GM23338 (cell line): ENCODE results near the gene TSKS. TPM values are rescaled to one million over a fixed set of nuclear protein-coding genes. Genes with fewer than 3 reads are reported as not detected.

ENCODE experiments used
- ATAC-seq: fragments of 200-7000 bp; cut with Tn5 transposase; 3 replicates; pipeline ENCODE4 v1.9.1; 2020
- DNase-seq: peaks from one replicate; pipeline ENCODE4 v3.0.0-alpha.2; 2015; ENCODE audit warnings: low spot score
- H2AFZ ChIP-seq: fragments of 200-600 bp; sonication (generic); 2 replicates; pipeline ENCODE4 v1.8.0; 2016; ENCODE audit warnings: antibody characterized with exemption, mild to moderate bottlenecking, moderate library complexity
- H3F3A ChIP-seq: fragments of 200-600 bp; sonication (generic); replicated peaks from 2 replicates; pipeline ENCODE4 v1.8.0; 2017; ENCODE audit warnings: antibody characterized with exemption, mixed run types, low read depth
- H3K27ac ChIP-seq: fragments of 200-600 bp; sonication (generic); 2 replicates; pipeline ENCODE4 v1.6.1; 2016; ENCODE audit warnings: low read depth
- H3K27me3 ChIP-seq: fragments of 200-600 bp; sonication (generic); 2 replicates; pipeline ENCODE4 v1.8.0; 2016; ENCODE audit warnings: mild to moderate bottlenecking, mixed run types, moderate library complexity; ENCODE audit not compliant: insufficient read depth
- H3K36me3 ChIP-seq: fragments of 200-600 bp; sonication (generic); 2 replicates; pipeline ENCODE4 v1.8.0; 2016; ENCODE audit warnings: mild to moderate bottlenecking; ENCODE audit not compliant: insufficient read depth
- H3K4me1 ChIP-seq: fragments of 200-600 bp; sonication (generic); 2 replicates; pipeline ENCODE4 v1.8.0; 2016; ENCODE audit warnings: mild to moderate bottlenecking, moderate library complexity; ENCODE audit not compliant: insufficient read depth
- H3K4me2 ChIP-seq: fragments of 200-600 bp; sonication (generic); 2 replicates; pipeline ENCODE4 v1.7.1; 2017; ENCODE audit warnings: mixed run types
- H3K4me3 ChIP-seq: fragments of 200-600 bp; sonication (generic); 2 replicates; pipeline ENCODE4 v1.6.1; 2016; ENCODE audit warnings: mixed run types
- H3K79me2 ChIP-seq: fragments of 200-600 bp; sonication (generic); replicated peaks from 2 replicates; pipeline ENCODE4 v1.8.0; 2017; ENCODE audit warnings: mild to moderate bottlenecking; ENCODE audit not compliant: insufficient read depth
- H3K9me2 ChIP-seq: fragments of 200-600 bp; sonication (generic); 2 replicates; pipeline ENCODE4 v1.8.0; 2017; ENCODE audit not compliant: insufficient read depth
- H4K20me1 ChIP-seq: fragments of 200-600 bp; sonication (generic); replicated peaks from 2 replicates; pipeline ENCODE4 v1.8.0; 2017; ENCODE audit warnings: mild to moderate bottlenecking; ENCODE audit not compliant: insufficient read depth
- H3K27ac Mint-ChIP-seq: 2 replicates; pipeline ENCODE4 v1.8.0; 2020; ENCODE audit warnings: inconsistent platforms, mild to moderate bottlenecking, moderate library complexity, mixed read lengths
- H3K27me3 Mint-ChIP-seq: 3 replicates; pipeline ENCODE4 v1.8.0; 2022; ENCODE audit warnings: low read depth, mild to moderate bottlenecking, moderate library complexity, mixed read lengths, inconsistent platforms; ENCODE audit not compliant: insufficient read depth, poor library complexity
- H3K36me3 Mint-ChIP-seq: 3 replicates; pipeline ENCODE4 v1.8.0; 2021; ENCODE audit warnings: low read depth, mild to moderate bottlenecking, inconsistent platforms, moderate library complexity, mixed read lengths
- H3K4me1 Mint-ChIP-seq: 3 replicates; pipeline ENCODE4 v1.8.0; 2020; ENCODE audit warnings: mild to moderate bottlenecking, inconsistent platforms, mixed read lengths
- H3K4me3 Mint-ChIP-seq: 3 replicates; pipeline ENCODE4 v1.8.0; 2021; ENCODE audit warnings: moderate library complexity, mild to moderate bottlenecking, inconsistent platforms, mixed read lengths
- H3K9me3 Mint-ChIP-seq: 3 replicates; pipeline ENCODE4 v1.8.0; 2020; ENCODE audit warnings: moderate library complexity, mild to moderate bottlenecking, inconsistent platforms, mixed read lengths
- CREB1 ChIP-seq: fragments of 250-450 bp; sonication (Bioruptor Pico); IDR thresholded peaks from 2 replicates; pipeline ENCODE4 v1.5.0; 2020; ENCODE audit warnings: low read depth, mild to moderate bottlenecking, moderate library complexity
- EZH2 ChIP-seq: fragments of 200-600 bp; sonication (generic); IDR thresholded peaks from one replicate; pipeline ENCODE4 v1.8.0; 2017; ENCODE audit warnings: antibody characterized with exemption, mild to moderate bottlenecking, low read depth; ENCODE audit not compliant: unreplicated experiment
- EZH2phosphoT487 ChIP-seq: fragments of 200-600 bp; sonication (generic); IDR thresholded peaks from one replicate; pipeline ENCODE4 v1.8.1; 2018; ENCODE audit warnings: antibody characterized with exemption; ENCODE audit not compliant: unreplicated experiment
- JUNB ChIP-seq: IDR thresholded peaks from one replicate; pipeline ENCODE4 v1.6.1; 2016; ENCODE audit warnings: antibody characterized with exemption; ENCODE audit not compliant: unreplicated experiment
- NANOG ChIP-seq: IDR thresholded peaks from 2 replicates; pipeline ENCODE4 v1.6.1; 2016; ENCODE audit warnings: antibody characterized with exemption, borderline replicate concordance
- POLR2AphosphoS5 ChIP-seq: IDR thresholded peaks from 2 replicates; pipeline ENCODE4 v1.6.1; 2016; ENCODE audit warnings: antibody characterized with exemption, low read depth
- STAT1 ChIP-seq: IDR thresholded peaks from one replicate; pipeline ENCODE4 v1.6.1; 2016; ENCODE audit warnings: antibody characterized with exemption; ENCODE audit not compliant: unreplicated experiment
- ZNF114 ChIP-seq: fragments of 250-450 bp; sonication (Bioruptor Pico); IDR thresholded peaks from 2 replicates; pipeline ENCODE4 v1.5.0; 2020; ENCODE audit warnings: mild to moderate bottlenecking, moderate library complexity
- ZNF331 ChIP-seq: fragments of 250-450 bp; sonication (Bioruptor Pico); IDR thresholded peaks from 2 replicates; pipeline ENCODE4 v1.5.0; 2020; ENCODE audit warnings: low read depth, mild to moderate bottlenecking, moderate library complexity
- polyA plus RNA-seq: library from polyadenylated mRNA; unstranded; fragments of >200 nt; fragmentation: Nextera tagmentation; extraction: Ambion mirVana; gene quantifications from 2 replicates; pipeline ENCODE4 v1.2.1, GENCODE V29; 2016
- total RNA-seq: library from RNA; depleted of rRNA; stranded (reverse); fragments of >200 nt; shearing (Covaris generic); gene quantifications from 2 replicates; pipeline ENCODE4 v1.2.3, GENCODE V29; 2014
- TF ChIP-seq, protein P1 (sequence below): fragments of 250-450 bp; sonication (Bioruptor Pico); IDR thresholded peaks from 2 replicates; pipeline ENCODE4 v1.5.0; 2020; ENCODE audit warnings: mild to moderate bottlenecking, moderate library complexity
- TF ChIP-seq, protein P2 (sequence below): IDR thresholded peaks from 2 replicates; pipeline ENCODE4 v1.6.1; 2016; ENCODE audit warnings: antibody characterized with exemption
- TF ChIP-seq, protein P3 (sequence below): IDR thresholded peaks from one replicate; pipeline ENCODE4 v1.6.1; 2018; ENCODE audit warnings: antibody characterized with exemption; ENCODE audit not compliant: unreplicated experiment
- TF ChIP-seq, protein P4 (sequence below), 2 experiments: fragments of 200-600 bp in 1 of 2; sonication (generic) in 1 of 2; conservative IDR thresholded peaks; 2 replicates each; pipeline versions ENCODE4 v1.5.1 to v1.6.1; 2016 to 2017; ENCODE audit warnings: antibody characterized with exemption in 2 of 2, low read depth in 2 of 2, mild to moderate bottlenecking in 2 of 2, moderate library complexity in 1 of 2

TSKS gene
- total and polyA plus RNA-seq, 2 experiments from 2014 or later: 0.99 TPM; not detected in 1

DNA sequence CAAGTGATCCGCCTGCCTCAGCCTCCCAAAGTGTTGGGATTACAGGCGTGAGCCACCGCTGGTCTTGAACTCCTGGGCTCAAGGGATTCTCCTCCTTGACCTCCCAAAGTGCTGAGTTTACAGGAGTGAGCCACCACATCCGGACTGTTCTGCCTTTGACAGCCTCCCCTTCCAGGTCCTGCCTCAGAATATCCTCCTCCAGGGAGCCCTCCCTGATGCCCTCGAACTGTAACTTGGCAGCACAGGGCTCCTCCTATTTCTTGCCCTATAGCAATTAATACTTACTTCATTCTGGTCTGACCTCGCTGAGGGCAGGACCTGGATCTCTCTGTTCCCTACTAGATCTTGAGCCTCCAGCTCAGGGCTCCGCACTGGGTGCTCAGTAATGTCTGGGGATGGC is 66.2 kb downstream of the TSKS start:
- no peak overlapping the region for H3K27ac ChIP-seq
- DNase-seq (no peak), ATAC-seq (no peak)
- TF ChIP-seq POLR2AphosphoS5 (no peak), CREB1 (CRISPR knock-in tag) (no peak), JUNB (no peak), ZNF331 (CRISPR knock-in tag) (no peak), EZH2 (no peak), STAT1 (no peak), EZH2phosphoT487 (no peak), ZNF114 (CRISPR knock-in tag) (no peak), NANOG (no peak)
- TF ChIP-seq, protein P1, sequence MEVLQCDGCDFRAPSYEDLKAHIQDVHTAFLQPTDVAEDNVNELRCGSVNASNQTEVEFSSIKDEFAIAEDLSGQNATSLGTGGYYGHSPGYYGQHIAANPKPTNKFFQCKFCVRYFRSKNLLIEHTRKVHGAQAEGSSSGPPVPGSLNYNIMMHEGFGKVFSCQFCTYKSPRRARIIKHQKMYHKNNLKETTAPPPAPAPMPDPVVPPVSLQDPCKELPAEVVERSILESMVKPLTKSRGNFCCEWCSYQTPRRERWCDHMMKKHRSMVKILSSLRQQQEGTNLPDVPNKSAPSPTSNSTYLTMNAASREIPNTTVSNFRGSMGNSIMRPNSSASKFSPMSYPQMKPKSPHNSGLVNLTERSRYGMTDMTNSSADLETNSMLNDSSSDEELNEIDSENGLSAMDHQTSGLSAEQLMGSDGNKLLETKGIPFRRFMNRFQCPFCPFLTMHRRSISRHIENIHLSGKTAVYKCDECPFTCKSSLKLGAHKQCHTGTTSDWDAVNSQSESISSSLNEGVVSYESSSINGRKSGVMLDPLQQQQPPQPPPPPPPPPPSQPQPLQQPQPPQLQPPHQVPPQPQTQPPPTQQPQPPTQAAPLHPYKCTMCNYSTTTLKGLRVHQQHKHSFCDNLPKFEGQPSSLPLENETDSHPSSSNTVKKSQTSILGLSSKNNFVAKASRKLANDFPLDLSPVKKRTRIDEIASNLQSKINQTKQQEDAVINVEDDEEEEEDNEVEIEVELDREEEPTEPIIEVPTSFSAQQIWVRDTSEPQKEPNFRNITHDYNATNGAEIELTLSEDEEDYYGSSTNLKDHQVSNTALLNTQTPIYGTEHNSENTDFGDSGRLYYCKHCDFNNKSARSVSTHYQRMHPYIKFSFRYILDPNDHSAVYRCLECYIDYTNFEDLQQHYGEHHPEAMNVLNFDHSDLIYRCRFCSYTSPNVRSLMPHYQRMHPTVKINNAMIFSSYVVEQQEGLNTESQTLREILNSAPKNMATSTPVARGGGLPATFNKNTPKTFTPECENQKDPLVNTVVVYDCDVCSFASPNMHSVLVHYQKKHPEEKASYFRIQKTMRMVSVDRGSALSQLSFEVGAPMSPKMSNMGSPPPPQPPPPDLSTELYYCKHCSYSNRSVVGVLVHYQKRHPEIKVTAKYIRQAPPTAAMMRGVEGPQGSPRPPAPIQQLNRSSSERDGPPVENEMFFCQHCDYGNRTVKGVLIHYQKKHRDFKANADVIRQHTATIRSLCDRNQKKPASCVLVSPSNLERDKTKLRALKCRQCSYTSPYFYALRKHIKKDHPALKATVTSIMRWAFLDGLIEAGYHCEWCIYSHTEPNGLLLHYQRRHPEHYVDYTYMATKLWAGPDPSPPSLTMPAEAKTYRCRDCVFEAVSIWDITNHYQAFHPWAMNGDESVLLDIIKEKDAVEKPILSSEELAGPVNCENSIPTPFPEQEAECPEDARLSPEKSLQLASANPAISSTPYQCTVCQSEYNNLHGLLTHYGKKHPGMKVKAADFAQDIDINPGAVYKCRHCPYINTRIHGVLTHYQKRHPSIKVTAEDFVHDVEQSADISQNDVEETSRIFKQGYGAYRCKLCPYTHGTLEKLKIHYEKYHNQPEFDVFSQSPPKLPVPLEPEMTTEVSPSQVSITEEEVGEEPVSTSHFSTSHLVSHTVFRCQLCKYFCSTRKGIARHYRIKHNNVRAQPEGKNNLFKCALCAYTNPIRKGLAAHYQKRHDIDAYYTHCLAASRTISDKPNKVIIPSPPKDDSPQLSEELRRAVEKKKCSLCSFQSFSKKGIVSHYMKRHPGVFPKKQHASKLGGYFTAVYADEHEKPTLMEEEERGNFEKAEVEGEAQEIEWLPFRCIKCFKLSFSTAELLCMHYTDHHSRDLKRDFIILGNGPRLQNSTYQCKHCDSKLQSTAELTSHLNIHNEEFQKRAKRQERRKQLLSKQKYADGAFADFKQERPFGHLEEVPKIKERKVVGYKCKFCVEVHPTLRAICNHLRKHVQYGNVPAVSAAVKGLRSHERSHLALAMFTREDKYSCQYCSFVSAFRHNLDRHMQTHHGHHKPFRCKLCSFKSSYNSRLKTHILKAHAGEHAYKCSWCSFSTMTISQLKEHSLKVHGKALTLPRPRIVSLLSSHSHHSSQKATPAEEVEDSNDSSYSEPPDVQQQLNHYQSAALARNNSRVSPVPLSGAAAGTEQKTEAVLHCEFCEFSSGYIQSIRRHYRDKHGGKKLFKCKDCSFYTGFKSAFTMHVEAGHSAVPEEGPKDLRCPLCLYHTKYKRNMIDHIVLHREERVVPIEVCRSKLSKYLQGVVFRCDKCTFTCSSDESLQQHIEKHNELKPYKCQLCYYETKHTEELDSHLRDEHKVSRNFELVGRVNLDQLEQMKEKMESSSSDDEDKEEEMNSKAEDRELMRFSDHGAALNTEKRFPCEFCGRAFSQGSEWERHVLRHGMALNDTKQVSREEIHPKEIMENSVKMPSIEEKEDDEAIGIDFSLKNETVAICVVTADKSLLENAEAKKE (CRISPR knock-in tag): no peak
- TF ChIP-seq, protein P2, sequence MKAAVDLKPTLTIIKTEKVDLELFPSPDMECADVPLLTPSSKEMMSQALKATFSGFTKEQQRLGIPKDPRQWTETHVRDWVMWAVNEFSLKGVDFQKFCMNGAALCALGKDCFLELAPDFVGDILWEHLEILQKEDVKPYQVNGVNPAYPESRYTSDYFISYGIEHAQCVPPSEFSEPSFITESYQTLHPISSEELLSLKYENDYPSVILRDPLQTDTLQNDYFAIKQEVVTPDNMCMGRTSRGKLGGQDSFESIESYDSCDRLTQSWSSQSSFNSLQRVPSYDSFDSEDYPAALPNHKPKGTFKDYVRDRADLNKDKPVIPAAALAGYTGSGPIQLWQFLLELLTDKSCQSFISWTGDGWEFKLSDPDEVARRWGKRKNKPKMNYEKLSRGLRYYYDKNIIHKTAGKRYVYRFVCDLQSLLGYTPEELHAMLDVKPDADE: no peak
- TF ChIP-seq, protein P3, sequence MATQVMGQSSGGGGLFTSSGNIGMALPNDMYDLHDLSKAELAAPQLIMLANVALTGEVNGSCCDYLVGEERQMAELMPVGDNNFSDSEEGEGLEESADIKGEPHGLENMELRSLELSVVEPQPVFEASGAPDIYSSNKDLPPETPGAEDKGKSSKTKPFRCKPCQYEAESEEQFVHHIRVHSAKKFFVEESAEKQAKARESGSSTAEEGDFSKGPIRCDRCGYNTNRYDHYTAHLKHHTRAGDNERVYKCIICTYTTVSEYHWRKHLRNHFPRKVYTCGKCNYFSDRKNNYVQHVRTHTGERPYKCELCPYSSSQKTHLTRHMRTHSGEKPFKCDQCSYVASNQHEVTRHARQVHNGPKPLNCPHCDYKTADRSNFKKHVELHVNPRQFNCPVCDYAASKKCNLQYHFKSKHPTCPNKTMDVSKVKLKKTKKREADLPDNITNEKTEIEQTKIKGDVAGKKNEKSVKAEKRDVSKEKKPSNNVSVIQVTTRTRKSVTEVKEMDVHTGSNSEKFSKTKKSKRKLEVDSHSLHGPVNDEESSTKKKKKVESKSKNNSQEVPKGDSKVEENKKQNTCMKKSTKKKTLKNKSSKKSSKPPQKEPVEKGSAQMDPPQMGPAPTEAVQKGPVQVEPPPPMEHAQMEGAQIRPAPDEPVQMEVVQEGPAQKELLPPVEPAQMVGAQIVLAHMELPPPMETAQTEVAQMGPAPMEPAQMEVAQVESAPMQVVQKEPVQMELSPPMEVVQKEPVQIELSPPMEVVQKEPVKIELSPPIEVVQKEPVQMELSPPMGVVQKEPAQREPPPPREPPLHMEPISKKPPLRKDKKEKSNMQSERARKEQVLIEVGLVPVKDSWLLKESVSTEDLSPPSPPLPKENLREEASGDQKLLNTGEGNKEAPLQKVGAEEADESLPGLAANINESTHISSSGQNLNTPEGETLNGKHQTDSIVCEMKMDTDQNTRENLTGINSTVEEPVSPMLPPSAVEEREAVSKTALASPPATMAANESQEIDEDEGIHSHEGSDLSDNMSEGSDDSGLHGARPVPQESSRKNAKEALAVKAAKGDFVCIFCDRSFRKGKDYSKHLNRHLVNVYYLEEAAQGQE: no peak
- TF ChIP-seq, protein P4, sequence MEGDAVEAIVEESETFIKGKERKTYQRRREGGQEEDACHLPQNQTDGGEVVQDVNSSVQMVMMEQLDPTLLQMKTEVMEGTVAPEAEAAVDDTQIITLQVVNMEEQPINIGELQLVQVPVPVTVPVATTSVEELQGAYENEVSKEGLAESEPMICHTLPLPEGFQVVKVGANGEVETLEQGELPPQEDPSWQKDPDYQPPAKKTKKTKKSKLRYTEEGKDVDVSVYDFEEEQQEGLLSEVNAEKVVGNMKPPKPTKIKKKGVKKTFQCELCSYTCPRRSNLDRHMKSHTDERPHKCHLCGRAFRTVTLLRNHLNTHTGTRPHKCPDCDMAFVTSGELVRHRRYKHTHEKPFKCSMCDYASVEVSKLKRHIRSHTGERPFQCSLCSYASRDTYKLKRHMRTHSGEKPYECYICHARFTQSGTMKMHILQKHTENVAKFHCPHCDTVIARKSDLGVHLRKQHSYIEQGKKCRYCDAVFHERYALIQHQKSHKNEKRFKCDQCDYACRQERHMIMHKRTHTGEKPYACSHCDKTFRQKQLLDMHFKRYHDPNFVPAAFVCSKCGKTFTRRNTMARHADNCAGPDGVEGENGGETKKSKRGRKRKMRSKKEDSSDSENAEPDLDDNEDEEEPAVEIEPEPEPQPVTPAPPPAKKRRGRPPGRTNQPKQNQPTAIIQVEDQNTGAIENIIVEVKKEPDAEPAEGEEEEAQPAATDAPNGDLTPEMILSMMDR (conservative IDR thresholded peaks at IDR 0.05; ENCODE audit: low read depth in 2 of 2): no peak
- no peak overlapping the region for H3K4me2 ChIP-seq
- H3K27me3 Mint-ChIP-seq: peaks cover 10% of the 10 kb centered on the region
- H3K9me2 ChIP-seq: no peaks in the 10 kb centered on the region
- no peak overlapping the region for H3K27ac Mint-ChIP-seq
- H3F3A ChIP-seq: 0 out of 2 replicates have a peak, but pooled peaks cover 7% of the 10 kb centered on the region
- peaks cover 6% of the 10 kb centered on the region; the same call in 1 of the 2 replicates for H4K20me1 ChIP-seq
- H3K27me3 ChIP-seq: no peaks in the 10 kb centered on the region
- peaks cover 36% of the 10 kb centered on the region for H3K36me3 Mint-ChIP-seq
- H3K4me1 Mint-ChIP-seq: peaks cover 7% of the 10 kb centered on the region
- no peak overlapping the region for H3K4me3 ChIP-seq
- H2AFZ ChIP-seq: no peak overlapping the region
- H3K9me3 Mint-ChIP-seq: no peaks in the 10 kb centered on the region
- H3K79me2 ChIP-seq: peaks cover 6% of the 10 kb centered on the region
- no peak overlapping the region for H3K4me3 Mint-ChIP-seq
- H3K4me1 ChIP-seq: peaks cover 6% of the 10 kb centered on the region; the same call in 1 of the 2 replicates
- peaks cover 3% of the 10 kb centered on the region; the same call in 1 of the 2 replicates for H3K36me3 ChIP-seq
